ENCODE data around the gene DNAH2. TPM values are rescaled to one million over a fixed set of nuclear protein-coding genes. Genes with fewer than 3 reads are reported as not detected.
A peak's percentile ranks its signal among the peaks of the same experiment; 100 is the strongest.

The DNAH2 gene
- total and polyA plus RNA-seq, 9 of the 15 experiments (the other 6 are each of a cell fraction or from before 2014, with no cell fraction given): 0.03 TPM; not detected in 8

DNA sequence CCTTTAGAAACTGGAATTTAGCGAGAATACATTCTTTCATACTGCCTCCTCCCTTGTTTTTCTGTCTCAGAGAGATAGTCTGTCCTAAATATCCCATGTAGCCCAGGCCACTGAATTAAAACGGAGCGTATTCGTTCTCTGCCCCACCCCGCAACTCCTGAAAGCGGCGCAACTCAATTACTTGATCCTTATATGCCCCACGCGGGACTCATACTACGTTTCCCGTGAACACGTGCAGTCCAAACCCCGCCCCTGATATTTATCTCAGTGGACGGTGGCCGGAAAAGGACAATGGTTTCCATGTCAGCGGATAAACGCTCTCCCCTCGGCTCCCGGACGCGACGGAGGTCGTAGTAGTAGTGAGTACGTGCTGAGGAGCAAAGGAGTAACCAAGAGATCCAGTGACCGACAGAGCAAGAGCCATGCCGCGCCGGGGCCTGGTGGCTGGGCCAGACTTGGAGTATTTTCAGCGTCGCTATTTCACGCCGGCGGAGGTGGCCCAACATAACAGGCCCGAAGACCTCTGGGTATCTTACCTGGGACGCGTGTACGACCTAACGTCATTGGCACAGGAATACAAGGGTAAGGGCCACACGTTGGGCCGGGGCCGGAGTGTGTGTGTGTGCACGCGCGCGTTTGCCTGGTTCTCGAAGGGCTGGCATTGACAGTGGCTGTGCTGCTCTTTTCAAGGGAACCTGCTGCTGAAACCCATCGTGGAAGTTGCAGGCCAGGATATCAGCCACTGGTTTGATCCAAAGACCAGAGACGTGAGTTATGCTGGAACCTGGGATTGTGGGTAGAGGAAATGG, 140.4 kb downstream of the DNAH2 start, which contains the start of gene CYB5D1 (continued):
- TF ChIP-seq RB1 (IDR thresholded peaks at IDR 0.05; ENCODE audit: low read depth): no peak
- TF ChIP-seq ZC3H11A (IDR thresholded peaks at IDR 0.05; ENCODE audit: low read depth, low read length): no peak
- TF ChIP-seq FOXA1 (IDR thresholded peaks at IDR 0.05; ENCODE audit: borderline replicate concordance): no peak
- no peak for TF ChIP-seq FOXP4 (CRISPR knock-in tag; IDR thresholded peaks at IDR 0.05; ENCODE audit: borderline replicate concordance)
- TF ChIP-seq NONO (IDR thresholded peaks at IDR 0.05; ENCODE audit: low read depth in 2 of 2, low read length in 1 of 2): no peak
- TF ChIP-seq DMBX1 (CRISPR knock-in tag; IDR thresholded peaks at IDR 0.05; ENCODE audit: borderline replicate concordance): no peak
- no peak for TF ChIP-seq ATF2 (CRISPR knock-in tag; IDR thresholded peaks at IDR 0.05)
- no peak for TF ChIP-seq BDP1 (IDR thresholded peaks at IDR 0.05; ENCODE audit: insufficient read depth, insufficient read length)
- TF ChIP-seq STAT6 (CRISPR knock-in tag; IDR thresholded peaks at IDR 0.05): no peak
- TF ChIP-seq NCOR1 (IDR thresholded peaks at IDR 0.05): no peak
- no peak for TF ChIP-seq HNRNPLL (IDR thresholded peaks at IDR 0.05; ENCODE audit: low read depth, low read length, poor library complexity, severe bottlenecking)
- no peak for TF ChIP-seq CCAR2 (IDR thresholded peaks at IDR 0.05; ENCODE audit: low read depth, low read length)
- TF ChIP-seq FUS (optimal IDR thresholded peaks at IDR 0.05; ENCODE audit: low read depth, low read length): no peak
- no peak for TF ChIP-seq NR4A1 (CRISPR knock-in tag; IDR thresholded peaks at IDR 0.05)
- no peak for TF ChIP-seq NR4A1 (tag; IDR thresholded peaks at IDR 0.05)
- TF ChIP-seq, protein P1, sequence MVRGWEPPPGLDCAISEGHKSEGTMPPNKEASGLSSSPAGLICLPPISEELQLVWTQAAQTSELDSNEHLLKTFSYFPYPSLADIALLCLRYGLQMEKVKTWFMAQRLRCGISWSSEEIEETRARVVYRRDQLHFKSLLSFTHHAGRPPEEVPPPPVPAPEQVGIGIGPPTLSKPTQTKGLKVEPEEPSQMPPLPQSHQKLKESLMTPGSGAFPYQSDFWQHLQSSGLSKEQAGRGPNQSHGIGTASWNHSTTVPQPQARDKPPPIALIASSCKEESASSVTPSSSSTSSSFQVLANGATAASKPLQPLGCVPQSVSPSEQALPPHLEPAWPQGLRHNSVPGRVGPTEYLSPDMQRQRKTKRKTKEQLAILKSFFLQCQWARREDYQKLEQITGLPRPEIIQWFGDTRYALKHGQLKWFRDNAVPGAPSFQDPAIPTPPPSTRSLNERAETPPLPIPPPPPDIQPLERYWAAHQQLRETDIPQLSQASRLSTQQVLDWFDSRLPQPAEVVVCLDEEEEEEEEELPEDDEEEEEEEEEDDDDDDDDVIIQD (CRISPR knock-in tag; IDR thresholded peaks at IDR 0.05): no peak
- TF ChIP-seq POLR2AphosphoS2 (IDR thresholded peaks at IDR 0.05; ENCODE audit: low read length): peak; percentile 66; the same call in 1 of the 2 replicates
- TF ChIP-seq, protein P2, sequence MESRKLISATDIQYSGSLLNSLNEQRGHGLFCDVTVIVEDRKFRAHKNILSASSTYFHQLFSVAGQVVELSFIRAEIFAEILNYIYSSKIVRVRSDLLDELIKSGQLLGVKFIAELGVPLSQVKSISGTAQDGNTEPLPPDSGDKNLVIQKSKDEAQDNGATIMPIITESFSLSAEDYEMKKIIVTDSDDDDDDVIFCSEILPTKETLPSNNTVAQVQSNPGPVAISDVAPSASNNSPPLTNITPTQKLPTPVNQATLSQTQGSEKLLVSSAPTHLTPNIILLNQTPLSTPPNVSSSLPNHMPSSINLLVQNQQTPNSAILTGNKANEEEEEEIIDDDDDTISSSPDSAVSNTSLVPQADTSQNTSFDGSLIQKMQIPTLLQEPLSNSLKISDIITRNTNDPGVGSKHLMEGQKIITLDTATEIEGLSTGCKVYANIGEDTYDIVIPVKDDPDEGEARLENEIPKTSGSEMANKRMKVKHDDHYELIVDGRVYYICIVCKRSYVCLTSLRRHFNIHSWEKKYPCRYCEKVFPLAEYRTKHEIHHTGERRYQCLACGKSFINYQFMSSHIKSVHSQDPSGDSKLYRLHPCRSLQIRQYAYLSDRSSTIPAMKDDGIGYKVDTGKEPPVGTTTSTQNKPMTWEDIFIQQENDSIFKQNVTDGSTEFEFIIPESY (CRISPR knock-in tag; IDR thresholded peaks at IDR 0.05): no peak

All from K562 (cell line).